Measurements from ENCODE around the gene DENR. TPM values are rescaled to one million over a fixed set of nuclear protein-coding genes. Genes with fewer than 3 reads are reported as not detected.
A peak's percentile ranks its signal among the peaks of the same experiment; 100 is the strongest.

Gene DENR
- total and polyA plus RNA-seq, 2 of the 13 experiments (the other 11 are each of a cell fraction or from before 2014, with no cell fraction given): 30.0 to 59.1 TPM

- peak; percentile 69 for TF ChIP-seq YY1 (IDR thresholded peaks at IDR 0.05; ENCODE audit: insufficient read depth, insufficient replicate concordance, low read depth, low read length)
- TF ChIP-seq MYPOP (CRISPR knock-in tag; IDR thresholded peaks at IDR 0.05): peak; percentile 89
- TF ChIP-seq SNRNP70 (IDR thresholded peaks at IDR 0.05; ENCODE audit: low read depth, low read length): no peak
- peak; percentile 79 for TF ChIP-seq SMC3 (IDR thresholded peaks at IDR 0.05; ENCODE audit: low read length)
- peak; percentile 90 for TF ChIP-seq KDM5A (IDR thresholded peaks at IDR 0.05; ENCODE audit: borderline replicate concordance, low read length)
- peak; percentile 39; the same call in 1 of the 2 replicates for TF ChIP-seq ZNF160 (CRISPR knock-in tag; IDR thresholded peaks at IDR 0.05)
- peak; percentile 90 for TF ChIP-seq CBFB (CRISPR knock-in tag; IDR thresholded peaks at IDR 0.05)
- TF ChIP-seq ZNF678 (CRISPR knock-in tag; IDR thresholded peaks at IDR 0.05): no peak
- no peak; the same call in 1 of the 2 replicates for TF ChIP-seq NFE2L2 (IDR thresholded peaks at IDR 0.05; ENCODE audit: low read length)
- peak; percentile 63 for TF ChIP-seq AGO1 (IDR thresholded peaks at IDR 0.05; ENCODE audit: low read depth, low read length, poor library complexity, severe bottlenecking)
- TF ChIP-seq ZNF7 (CRISPR knock-in tag; IDR thresholded peaks at IDR 0.05): no peak
- TF ChIP-seq XRCC5 (optimal IDR thresholded peaks at IDR 0.05; ENCODE audit: low read length): peak; percentile 84
- TF ChIP-seq ERF (CRISPR knock-in tag; IDR thresholded peaks at IDR 0.05): peak; percentile 90
- no peak for TF ChIP-seq TRAFD1 (CRISPR knock-in tag; IDR thresholded peaks at IDR 0.05; ENCODE audit: borderline replicate concordance)
- TF ChIP-seq NRL (CRISPR knock-in tag; IDR thresholded peaks at IDR 0.05; ENCODE audit: borderline replicate concordance): peak; percentile 65; the same call in 1 of the 2 replicates
- peak; percentile 49; the same call in 1 of the 2 replicates for TF ChIP-seq ZBTB7B (CRISPR knock-in tag; IDR thresholded peaks at IDR 0.05)
- no peak for TF ChIP-seq ARNT (IDR thresholded peaks at IDR 0.05)
- TF ChIP-seq SNAPC5 (CRISPR knock-in tag; IDR thresholded peaks at IDR 0.05; ENCODE audit: borderline replicate concordance): 0 out of 2 replicates have a peak, but pooled peaks have one; percentile 44
- peak; percentile 64; the same call in 1 of the 2 replicates for TF ChIP-seq PATZ1 (CRISPR knock-in tag; IDR thresholded peaks at IDR 0.05)
- no peak for TF ChIP-seq TCF7L2 (IDR thresholded peaks at IDR 0.05; ENCODE audit: low read depth, low read length)
- TF ChIP-seq HMGA1 (CRISPR knock-in tag; conservative IDR thresholded peaks at IDR 0.05): no peak
- TF ChIP-seq MED8 (CRISPR knock-in tag; IDR thresholded peaks at IDR 0.05; ENCODE audit: insufficient replicate concordance): no peak
Observed at GRCh38 chr12:122752464-122753318, at the start of gene DENR (continued).
